A204.1 (cell line): ENCODE measurements around the gene PHF20.
"Not testable (repeated sequence)": the region's sequence is repeated elsewhere in the genome, so short reads cannot be mapped to it uniquely, and the experiment has no call there.

Source experiments
- FAIRE-seq: peaks from 2 replicates; lab custom pipeline; 2012; peaks lifted over from hg19 to GRCh38; lab: Jason Lieb, UNC

PHF20 gene

GRCh38 chr20:35771689-35772562 is at the start of gene PHF20:
TSS of gene PHF20 (plus strand) at chr20:35772015. CDS start at chr20:35801523, 29,508 bp downstream.
- FAIRE-seq = no peak

DNA sequence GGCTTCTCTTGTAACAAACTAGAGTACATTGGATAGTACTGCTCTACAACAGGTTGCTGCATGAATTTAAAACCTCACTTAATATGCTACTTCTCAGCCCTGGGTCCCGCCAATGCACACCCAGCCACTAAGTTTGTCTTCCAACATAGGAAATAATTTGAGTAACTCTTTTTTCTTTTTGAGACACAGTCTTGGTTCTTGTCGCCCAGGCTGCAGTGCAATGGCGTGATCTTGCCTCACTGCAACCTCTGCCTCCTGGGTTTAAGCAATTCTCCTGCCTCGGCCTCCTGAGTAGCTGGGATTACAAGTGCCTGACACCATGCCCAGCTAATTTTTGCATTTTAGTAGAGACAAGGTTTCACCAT is 48.6 kb upstream of the PHF20 start:
- not testable (repeated sequence) for FAIRE-seq

- not testable (repeated sequence) for FAIRE-seq
Measured at GRCh38 chr20:35723652-35724320, 48.0 kb upstream of the PHF20 start.

DNA sequence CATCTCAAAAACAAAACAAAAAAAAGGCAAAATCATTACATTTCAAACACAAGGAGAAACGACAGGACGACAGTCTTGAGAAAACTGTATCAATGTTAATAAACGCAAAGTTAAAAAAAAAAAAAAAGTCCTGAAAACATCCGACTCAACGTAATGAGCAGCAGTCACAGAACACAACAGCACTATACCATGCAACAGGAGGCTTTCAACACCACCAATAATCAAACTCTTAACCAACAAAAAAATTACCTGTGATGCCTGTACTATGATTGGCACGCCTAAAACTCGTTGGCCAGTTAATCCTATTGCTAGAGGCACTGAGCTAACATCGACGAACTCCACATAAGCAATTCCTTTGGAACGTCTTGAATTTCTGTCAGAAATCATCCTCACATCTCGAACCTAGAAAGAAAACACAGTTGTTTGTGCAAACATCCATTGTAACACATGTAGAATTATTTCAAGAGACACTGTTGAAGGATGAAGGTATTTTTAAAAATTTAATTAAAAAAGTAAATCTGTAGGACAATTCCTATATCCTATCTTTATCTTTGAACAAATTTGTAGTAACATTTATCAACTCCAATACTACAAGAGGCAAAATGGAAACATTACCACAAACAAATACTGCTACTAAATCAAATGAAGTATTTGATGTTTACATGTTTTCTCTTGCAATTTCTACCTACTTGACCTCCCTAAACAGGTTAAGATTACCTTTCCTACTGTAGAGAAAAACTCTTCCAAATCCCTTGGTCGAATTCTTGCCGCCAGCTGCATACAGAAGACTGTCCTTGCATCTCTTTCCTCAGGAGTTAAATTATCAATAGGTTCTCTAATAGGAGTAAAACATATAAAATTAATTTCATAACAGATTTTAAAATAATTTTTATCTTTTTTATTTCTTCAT is 47.2 kb upstream of the PHF20 start:
- no peak for FAIRE-seq

DNA sequence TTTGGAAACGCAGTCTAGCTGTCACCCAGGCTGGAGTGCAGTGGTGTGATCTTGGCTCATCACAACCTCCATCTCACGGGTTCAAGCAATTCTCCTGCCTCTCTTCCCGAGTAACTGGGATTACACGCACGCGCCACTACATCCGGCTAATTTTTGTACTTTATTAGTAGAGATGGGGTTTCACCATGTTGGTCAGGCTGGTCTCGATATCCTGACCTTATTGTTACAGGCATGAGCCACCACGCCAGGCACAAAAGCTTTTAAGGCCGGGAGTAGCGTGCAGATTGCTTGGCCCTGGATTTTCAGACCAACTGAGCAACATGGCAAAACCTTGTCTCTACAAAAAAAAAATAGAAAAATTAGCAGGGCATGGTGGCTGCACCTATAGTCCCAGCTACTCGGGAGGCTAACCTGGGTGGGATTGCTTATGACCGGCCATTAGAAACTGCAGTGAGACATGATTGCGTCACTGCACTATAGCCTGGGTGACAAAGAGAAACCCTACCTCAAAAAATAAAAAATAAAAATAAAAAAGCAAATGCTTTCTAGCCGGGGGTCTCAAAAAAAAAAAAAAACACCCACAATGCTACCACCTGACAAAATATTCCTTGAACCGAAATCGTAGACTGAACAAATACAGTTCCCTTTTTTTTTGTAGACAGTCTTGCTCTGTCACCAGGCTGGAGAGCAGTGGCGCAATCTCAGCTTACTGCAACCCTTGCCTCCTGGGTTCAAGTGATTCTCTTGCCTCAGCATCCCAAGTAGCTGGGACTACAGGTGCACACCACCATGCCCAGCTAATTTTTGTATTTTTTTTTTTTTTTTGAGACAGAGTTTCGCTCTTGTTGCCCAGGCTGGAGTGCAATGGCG is 44.7 kb upstream of the PHF20 start:
- FAIRE-seq = no peak

DNA sequence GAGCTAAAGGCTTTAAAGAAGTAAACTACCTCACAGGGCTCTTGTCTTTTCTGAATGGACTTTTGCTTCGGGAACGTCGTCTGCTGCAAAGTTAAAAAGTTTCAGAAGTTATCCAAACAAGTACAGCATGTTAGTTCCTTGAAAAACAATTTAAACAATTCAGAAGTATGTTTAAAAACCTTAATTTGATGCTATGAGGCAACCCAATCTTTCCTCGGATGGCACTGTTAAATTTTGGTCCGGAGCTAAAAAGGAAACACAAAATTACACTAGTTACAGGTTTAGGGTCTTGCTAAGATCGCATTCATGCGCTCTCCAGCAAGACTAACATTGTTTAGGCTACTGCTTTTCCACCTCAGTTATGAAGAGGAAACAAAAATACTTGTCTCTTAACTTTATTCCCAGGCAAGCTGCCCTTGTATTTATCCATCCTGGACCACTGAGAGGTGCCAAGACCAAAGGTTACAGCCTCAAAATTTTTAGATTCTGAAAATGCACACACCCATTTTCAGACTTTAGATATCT is 42.5 kb upstream of the PHF20 start:
- FAIRE-seq = no peak

DNA sequence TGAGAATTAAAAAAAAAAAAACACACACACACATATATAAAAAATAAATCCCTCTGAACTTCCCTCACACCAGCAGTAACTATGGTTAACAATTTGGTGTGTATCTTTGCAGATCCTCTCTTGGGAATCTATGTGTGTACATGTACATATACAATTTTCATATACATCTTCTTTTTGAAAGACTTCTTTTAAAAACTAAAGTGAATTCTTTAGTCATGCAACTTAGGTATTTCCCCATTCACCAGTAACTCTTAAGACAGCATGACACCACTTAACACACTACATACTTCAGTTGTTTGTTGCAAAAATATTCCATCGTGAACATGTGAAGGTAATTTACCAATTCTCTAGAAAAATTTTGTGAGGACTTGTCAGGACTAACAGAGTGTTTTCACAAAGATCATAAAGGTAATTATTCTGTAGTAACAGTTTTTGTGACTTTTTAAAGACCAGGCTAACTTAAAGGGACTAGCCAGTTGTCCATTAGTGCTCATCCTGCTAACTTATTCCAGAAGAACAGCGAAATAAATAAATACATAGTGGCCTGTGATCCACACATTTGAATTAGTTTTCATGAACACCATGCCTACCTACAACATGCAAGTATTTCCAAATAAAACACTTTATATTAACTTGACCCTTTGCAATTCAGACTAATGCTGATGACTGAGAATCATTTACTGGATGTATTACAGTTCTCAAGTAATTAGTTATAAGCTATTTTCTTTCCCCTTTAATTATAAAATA is 41.8 kb upstream of the PHF20 start:
- no peak for FAIRE-seq

DNA sequence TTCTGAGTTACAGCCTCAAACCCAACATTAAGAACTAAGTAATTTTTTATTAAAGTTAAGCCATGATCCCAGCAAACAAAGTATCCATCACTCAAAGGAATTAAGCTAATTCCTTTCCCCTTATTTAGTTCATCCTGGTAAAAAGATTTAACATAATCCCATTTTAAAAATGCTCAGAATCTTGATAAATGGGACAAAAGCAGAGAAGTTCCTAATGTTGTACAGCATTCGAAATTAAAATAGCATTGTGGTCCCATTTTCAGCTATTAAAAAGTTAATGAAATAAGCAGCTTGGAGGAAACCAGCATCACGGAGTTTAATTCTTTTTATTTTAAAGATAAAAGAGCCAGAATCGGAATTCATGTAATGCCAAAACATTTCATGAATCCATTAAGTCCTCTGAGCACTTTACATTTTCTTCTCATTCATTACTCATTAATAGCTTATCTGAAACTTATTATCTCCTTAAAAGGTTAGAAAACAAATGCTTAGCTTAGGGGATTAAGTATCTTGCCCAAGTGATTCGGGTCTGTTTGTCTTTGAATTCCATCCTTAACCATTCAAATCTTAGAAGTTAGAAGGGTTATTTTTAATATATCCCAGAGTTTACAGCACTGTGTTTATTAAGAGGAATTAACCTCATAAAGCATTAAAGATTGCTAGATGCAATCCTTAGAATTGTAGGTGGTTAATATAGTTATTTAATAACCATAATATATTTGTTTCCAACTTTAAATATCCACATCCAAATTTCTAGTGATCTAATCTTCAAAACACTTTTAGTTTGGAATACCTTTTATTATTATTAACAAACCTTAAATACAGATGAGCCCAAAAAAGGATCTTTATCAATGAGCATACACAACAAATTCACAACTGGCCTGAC is 41.0 kb upstream of the PHF20 start:
- FAIRE-seq = no peak

- FAIRE-seq = no peak
Measured at GRCh38 chr20:35731469-35731788, 40.4 kb upstream of the PHF20 start.

- no peak for FAIRE-seq
Measured at GRCh38 chr20:35731862-35732643, 39.8 kb upstream of the PHF20 start.

- no peak for FAIRE-seq
Measured at GRCh38 chr20:35732644-35732982, 39.2 kb upstream of the PHF20 start.

GRCh38 chr20:35734374-35734773 is 37.4 kb upstream of the PHF20 start:
- FAIRE-seq = no peak

GRCh38 chr20:35734777-35735649 is 36.8 kb upstream of the PHF20 start:
- FAIRE-seq = no peak

DNA sequence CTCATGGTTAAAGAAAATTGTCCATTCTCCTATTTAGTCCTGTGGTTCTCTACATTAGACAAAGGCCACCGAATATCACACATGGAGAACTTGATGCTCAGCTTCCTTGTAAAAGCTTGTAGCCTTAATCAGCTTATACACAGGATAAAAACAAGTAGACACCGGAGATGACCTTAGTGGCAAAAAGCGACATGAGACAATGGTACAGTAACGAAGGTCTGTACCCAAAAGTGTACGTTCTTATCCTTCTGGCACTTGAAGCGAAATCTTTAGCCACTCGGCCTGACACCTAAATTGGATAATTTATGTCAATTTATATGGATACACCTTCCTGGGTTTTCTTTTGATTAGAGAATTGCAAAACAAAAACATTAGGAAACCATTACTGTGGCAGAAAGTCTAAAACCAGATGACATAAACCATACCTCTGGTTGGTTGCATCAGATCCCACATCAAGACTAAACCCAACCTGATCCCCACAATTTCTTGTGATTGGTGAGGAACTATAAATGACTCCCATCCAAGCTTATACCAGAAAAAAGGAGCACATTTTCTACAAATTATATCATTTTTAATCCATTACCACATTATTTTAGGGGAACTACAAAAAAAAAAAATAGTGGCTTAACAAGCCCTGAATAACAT is 35.9 kb upstream of the PHF20 start:
- FAIRE-seq = no peak

DNA sequence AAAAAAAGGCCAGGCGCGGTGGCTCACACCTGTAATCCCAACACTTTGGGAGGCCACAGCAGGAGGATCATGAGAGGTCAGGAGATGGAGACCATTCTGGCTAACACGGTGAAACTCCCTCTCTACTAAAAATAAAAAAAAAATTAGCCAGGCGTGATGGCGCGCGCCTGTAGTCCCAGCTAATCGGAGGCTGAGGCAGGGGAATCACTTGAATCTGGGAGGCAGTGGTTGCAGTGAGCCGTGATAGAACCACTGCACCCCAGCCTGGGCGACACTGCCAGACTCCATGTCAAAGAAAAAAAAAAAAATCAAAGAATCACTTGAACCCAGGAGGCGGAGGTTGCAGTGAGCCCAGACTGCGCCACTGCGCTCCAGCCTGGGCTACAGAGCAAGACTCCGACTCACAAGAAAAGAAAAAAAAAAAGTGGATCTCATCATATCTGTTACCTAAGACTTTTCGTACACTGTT is 33.9 kb upstream of the PHF20 start:
- no peak for FAIRE-seq

DNA sequence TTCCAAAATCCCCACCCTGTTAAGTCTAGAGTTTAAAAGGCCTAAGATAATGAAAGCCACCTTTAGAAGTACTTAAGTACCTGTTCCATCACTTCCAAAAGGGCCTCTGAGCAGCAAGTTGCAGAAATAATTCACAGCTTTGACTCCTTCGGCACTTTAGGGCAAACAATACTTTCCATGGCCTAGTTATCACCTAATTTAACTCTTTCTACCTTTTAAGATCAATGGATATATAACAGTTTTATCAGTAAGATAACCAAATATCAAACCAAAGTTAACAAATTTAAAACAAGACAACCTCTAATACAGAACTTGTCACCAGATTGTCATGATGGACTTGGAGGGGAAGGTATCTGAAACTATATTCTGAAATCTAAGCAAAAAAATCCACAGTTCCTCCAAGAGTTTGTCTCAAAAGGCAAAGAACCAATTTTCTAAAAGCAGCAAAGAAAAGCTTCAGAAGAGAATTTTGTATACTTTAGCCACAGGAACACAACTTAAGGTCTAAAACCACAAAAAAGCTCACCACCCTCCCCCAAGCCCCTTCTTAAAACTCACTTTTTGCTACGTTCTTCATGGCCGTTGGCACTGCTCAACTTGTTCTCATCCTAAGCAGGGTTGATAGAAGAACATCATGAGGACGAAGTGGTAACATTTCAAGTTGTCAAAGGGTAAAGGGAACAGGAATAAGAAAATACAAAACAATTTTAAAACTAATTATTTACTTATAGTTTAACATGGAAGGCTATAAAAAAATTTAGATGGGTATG is 33.2 kb upstream of the PHF20 start:
- FAIRE-seq = no peak
